Measurements from ENCODE around the gene ACER2.

- no peak for TF ChIP-seq YY1 (IDR thresholded peaks at IDR 0.05; ENCODE audit: insufficient read depth, insufficient read length)
- TF ChIP-seq ZNF274 (IDR thresholded peaks at IDR 0.05; ENCODE audit: low read depth, low read length) = no peak
- TF ChIP-seq SUZ12 (IDR thresholded peaks at IDR 0.05; ENCODE audit: extremely low read depth, insufficient read depth, insufficient read length) = no peak
These were observed 61.8 kb downstream of the ACER2 start for GRCh38 chr9:19470567-19470966.

Data from NT2/D1 (cell line).